Glutamatergic neuron (in vitro differentiated cells): Measurements from ENCODE around the gene HAS3. TPM values are rescaled to one million over a fixed set of nuclear protein-coding genes. Genes with fewer than 3 reads are reported as not detected.

Experiments used
- DNase-seq: peaks from one replicate; pipeline ENCODE4 v3.0.0; 2022
- H3K27ac Mint-ChIP-seq: one replicate; pipeline ENCODE4 v1.8.0; 2020; ENCODE audit warnings: mild to moderate bottlenecking, mixed read lengths, inconsistent platforms; ENCODE audit not compliant: unreplicated experiment
- H3K27me3 Mint-ChIP-seq: one replicate; pipeline ENCODE4 v1.8.0; 2020; ENCODE audit warnings: mild to moderate bottlenecking, moderate library complexity, mixed read lengths, inconsistent platforms; ENCODE audit not compliant: unreplicated experiment
- H3K36me3 Mint-ChIP-seq: one replicate; pipeline ENCODE4 v1.8.0; 2020; ENCODE audit warnings: mild to moderate bottlenecking, mixed read lengths, inconsistent platforms; ENCODE audit not compliant: unreplicated experiment
- H3K4me1 Mint-ChIP-seq: one replicate; pipeline ENCODE4 v1.8.0; 2020; ENCODE audit warnings: mild to moderate bottlenecking, low read depth, mixed read lengths, inconsistent platforms; ENCODE audit not compliant: unreplicated experiment
- H3K4me3 Mint-ChIP-seq: one replicate; pipeline ENCODE4 v1.8.0; 2020; ENCODE audit warnings: mild to moderate bottlenecking, mixed read lengths, inconsistent platforms; ENCODE audit not compliant: unreplicated experiment
- H3K9me3 Mint-ChIP-seq: one replicate; pipeline ENCODE4 v1.8.0; 2020; ENCODE audit warnings: mild to moderate bottlenecking, moderate library complexity, mixed read lengths, inconsistent platforms; ENCODE audit not compliant: unreplicated experiment
- CTCF ChIP-seq: fragments of 200-600 bp; sonication (generic); IDR thresholded peaks from one replicate; pipeline ENCODE4 v1.5.0; 2021; ENCODE audit not compliant: partially characterized antibody, unreplicated experiment
- total RNA-seq: library from RNA; stranded (reverse); fragmentation: NEBNext Ultra II Directional; extraction: Animal tissue kit (Norgen Biotek cat#: 25700); gene quantifications from one replicate; pipeline ENCODE4 v1.2.1, GENCODE V29; 2021; ENCODE audit not compliant: unreplicated experiment

Gene HAS3
- total RNA-seq, 1 donor from 2014 or later, result 0.42 TPM

GRCh38 chr16:69064124-69064763 is 41.2 kb upstream of the HAS3 start:
- no peak for DNase-seq
- no peak overlapping the region for H3K27ac Mint-ChIP-seq
- peaks cover 7% of the 10 kb centered on the region for H3K4me1 Mint-ChIP-seq
- no peaks in the 10 kb centered on the region for H3K36me3 Mint-ChIP-seq
- H3K27me3 Mint-ChIP-seq, result no peaks in the 10 kb centered on the region
- peaks cover 2% of the 10 kb centered on the region for H3K9me3 Mint-ChIP-seq
- H3K4me3 Mint-ChIP-seq, result no peak overlapping the region
- TF ChIP-seq CTCF, result no peak

GRCh38 chr16:69064764-69065313 is 40.6 kb upstream of the HAS3 start:
- Mint-ChIP-seq H3K9me3 (peaks cover 2% of the 10 kb centered on the region), H3K27ac (no peak overlapping the region), H3K27me3 (no peaks in the 10 kb centered on the region), H3K4me1 (peaks cover 7% of the 10 kb centered on the region), H3K4me3 (no peak overlapping the region), H3K36me3 (no peaks in the 10 kb centered on the region)
- TF ChIP-seq CTCF, result no peak
- DNase-seq, result no peak

GRCh38 chr16:69069504-69069903 is 35.9 kb upstream of the HAS3 start:
- no peak for TF ChIP-seq CTCF
- H3K4me3 Mint-ChIP-seq, result no peak overlapping the region
- H3K4me1 Mint-ChIP-seq, result peaks cover 4% of the 10 kb centered on the region
- peaks cover 2% of the 10 kb centered on the region for H3K9me3 Mint-ChIP-seq
- H3K27me3 Mint-ChIP-seq, result peaks cover 2% of the 10 kb centered on the region
- DNase-seq, result no peak
- no peaks in the 10 kb centered on the region for H3K36me3 Mint-ChIP-seq
- H3K27ac Mint-ChIP-seq, result no peak overlapping the region

- H3K4me3 Mint-ChIP-seq, result no peak overlapping the region
- peaks cover 3% of the 10 kb centered on the region for H3K4me1 Mint-ChIP-seq
- no peaks in the 10 kb centered on the region for H3K36me3 Mint-ChIP-seq
- no peak for DNase-seq
- H3K27me3 Mint-ChIP-seq, result peaks cover 2% of the 10 kb centered on the region
- H3K27ac Mint-ChIP-seq, result no peak overlapping the region
- no peaks in the 10 kb centered on the region for H3K9me3 Mint-ChIP-seq
- no peak for TF ChIP-seq CTCF
Measured at GRCh38 chr16:69071036-69071435, 34.4 kb upstream of the HAS3 start.

GRCh38 chr16:69072640-69072974 is 32.8 kb upstream of the HAS3 start:
- Mint-ChIP-seq H3K27ac (no peak overlapping the region), H3K4me3 (no peak overlapping the region), H3K9me3 (no peaks in the 10 kb centered on the region), H3K36me3 (no peaks in the 10 kb centered on the region), H3K27me3 (peaks cover 2% of the 10 kb centered on the region), H3K4me1 (peaks cover 3% of the 10 kb centered on the region)
- TF ChIP-seq CTCF, result no peak
- DNase-seq, result no peak
